ENCODE data around the gene SARNP. TPM values are rescaled to one million over a fixed set of nuclear protein-coding genes. Genes with fewer than 3 reads are reported as not detected.

Gene SARNP
- polyA plus RNA-seq, 3 donors from 2014 or later: 115 to 157 (median 132) TPM

DNA sequence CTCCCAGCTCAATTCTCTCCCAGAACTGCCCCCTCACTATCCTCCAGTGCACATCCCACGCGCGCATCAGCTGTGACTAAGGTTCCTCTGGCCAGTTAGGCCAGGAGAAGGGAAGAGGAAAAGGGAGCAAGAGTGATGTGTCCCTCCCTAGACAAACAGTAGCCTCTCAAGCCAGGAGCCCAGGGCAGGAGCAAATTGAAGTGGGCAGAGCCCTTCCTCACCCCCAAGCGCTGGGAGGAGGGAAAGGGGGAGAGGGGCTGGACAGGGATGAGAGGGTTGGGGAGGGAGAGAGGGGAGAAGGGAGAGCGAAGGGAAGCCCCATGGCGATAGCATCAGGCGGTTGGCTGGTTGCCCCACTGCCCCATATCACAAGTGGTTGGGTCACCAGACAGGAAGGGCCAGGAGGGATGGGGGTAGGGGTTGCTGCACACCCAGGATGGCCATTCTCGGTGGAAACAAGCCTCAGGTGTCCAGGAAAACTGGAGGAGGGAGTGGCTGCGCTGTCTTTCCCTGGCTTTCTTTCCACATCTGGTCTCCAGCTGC lies 89.8 kb downstream of the SARNP start:
- H3K4me3 Mint-ChIP-seq: peak overlapping the region; percentile 80 to 88 (median 86)
- H3K27me3 Mint-ChIP-seq (ENCODE audit: low read depth in 3 of 3): peaks cover 0 to 12% (median 5%) of the 10 kb centered on the region in 3 donors
- DNase-seq: no peak
- H3K4me1 Mint-ChIP-seq: peaks cover 61 to 70% of the 10 kb centered on the region in 2 donors
- H3K36me3 Mint-ChIP-seq: peaks cover 0 to 18% (median 4%) of the 10 kb centered on the region in 3 donors
- no peaks in the 10 kb centered on the region for H3K9me3 Mint-ChIP-seq
- H3K27ac Mint-ChIP-seq: peak overlapping the region; percentile 83 to 92 (median 88)

DNA sequence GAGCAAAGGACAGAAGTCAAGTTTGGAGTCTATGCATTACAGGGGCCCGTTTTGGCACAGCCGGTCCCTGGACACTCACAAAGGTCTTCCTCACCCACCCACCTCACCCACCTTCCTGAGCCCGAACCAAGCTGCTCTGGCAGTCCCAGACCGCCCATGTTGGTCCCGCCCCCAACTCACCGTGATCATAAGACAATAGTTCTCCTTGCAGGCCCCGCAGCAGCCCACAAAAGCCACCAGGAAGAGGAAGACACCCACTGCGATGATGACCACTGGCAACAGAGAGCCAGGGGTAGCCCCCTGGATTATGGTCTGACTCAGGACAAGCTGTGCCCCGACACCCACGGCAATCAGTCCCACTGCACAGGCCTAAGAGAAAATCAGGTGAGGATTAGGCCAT lies 90.6 kb downstream of the SARNP start:
- DNase-seq: no peak
- Mint-ChIP-seq H3K4me1 (peaks cover 54 to 62% of the 10 kb centered on the region in 2 donors), H3K9me3 (no peaks in the 10 kb centered on the region), H3K27me3 (ENCODE audit: low read depth in 3 of 3) (peaks cover 0 to 12% (median 5%) of the 10 kb centered on the region in 3 donors), H3K36me3 (peaks cover 0 to 18% (median 4%) of the 10 kb centered on the region in 3 donors), H3K27ac (peak overlapping the region; percentile 83 to 92 (median 88)), H3K4me3 (peak overlapping the region; percentile 80 to 88 (median 86))

GRCh38 chr12:55725556-55725955 lies 92.0 kb downstream of the SARNP start:
- peak overlapping the region in 5 of 6 donors; percentile 51 to 72 (median 63) for H3K27ac Mint-ChIP-seq
- H3K4me3 Mint-ChIP-seq: peak overlapping the region in 3 of 5 donors; percentile 3 to 27 (median 21)
- peaks cover 0 to 12% (median 5%) of the 10 kb centered on the region in 3 donors for H3K27me3 Mint-ChIP-seq (ENCODE audit: low read depth in 3 of 3)
- peaks cover 49 to 56% of the 10 kb centered on the region in 2 donors for H3K4me1 Mint-ChIP-seq
- H3K36me3 Mint-ChIP-seq: peaks cover 0 to 18% (median 4%) of the 10 kb centered on the region in 3 donors
- DNase-seq: no peak
- no peaks in the 10 kb centered on the region for H3K9me3 Mint-ChIP-seq

- Mint-ChIP-seq H3K4me1 (peaks cover 48 to 56% of the 10 kb centered on the region in 2 donors), H3K9me3 (no peaks in the 10 kb centered on the region), H3K36me3 (peaks cover 0 to 18% (median 4%) of the 10 kb centered on the region in 3 donors), H3K27ac (peak overlapping the region; percentile 51 to 84 (median 70)), H3K27me3 (ENCODE audit: low read depth in 3 of 3) (peaks cover 0 to 6% (median 5%) of the 10 kb centered on the region in 3 donors), H3K4me3 (no peak overlapping the region)
- DNase-seq: no peak
Observed at GRCh38 chr12:55724940-55725309, 92.6 kb downstream of the SARNP start.

- Mint-ChIP-seq H3K36me3 (peaks cover 0 to 18% (median 4%) of the 10 kb centered on the region in 3 donors), H3K9me3 (no peaks in the 10 kb centered on the region), H3K27ac (peak overlapping the region; percentile 31 to 84 (median 69)), H3K4me1 (peaks cover 44 to 55% of the 10 kb centered on the region in 2 donors), H3K27me3 (ENCODE audit: low read depth in 3 of 3) (peaks cover 0 to 5% (median 3%) of the 10 kb centered on the region in 3 donors), H3K4me3 (no peak overlapping the region)
- DNase-seq: peak; percentile 60 to 67 (median 62)
Observed at GRCh38 chr12:55724226-55724939, 93.1 kb downstream of the SARNP start.

GRCh38 chr12:55723516-55724225 lies 93.9 kb downstream of the SARNP start:
- Mint-ChIP-seq H3K9me3 (no peaks in the 10 kb centered on the region), H3K4me3 (no peak overlapping the region), H3K36me3 (peaks cover 0 to 18% (median 4%) of the 10 kb centered on the region in 3 donors), H3K27ac (peak overlapping the region in 4 of 6 donors; percentile 6 to 80 (median 44)), H3K4me1 (peaks cover 47 to 58% of the 10 kb centered on the region in 2 donors), H3K27me3 (ENCODE audit: low read depth in 3 of 3) (peaks cover 0 to 3% (median 3%) of the 10 kb centered on the region in 3 donors)
- no peak for DNase-seq

DNA sequence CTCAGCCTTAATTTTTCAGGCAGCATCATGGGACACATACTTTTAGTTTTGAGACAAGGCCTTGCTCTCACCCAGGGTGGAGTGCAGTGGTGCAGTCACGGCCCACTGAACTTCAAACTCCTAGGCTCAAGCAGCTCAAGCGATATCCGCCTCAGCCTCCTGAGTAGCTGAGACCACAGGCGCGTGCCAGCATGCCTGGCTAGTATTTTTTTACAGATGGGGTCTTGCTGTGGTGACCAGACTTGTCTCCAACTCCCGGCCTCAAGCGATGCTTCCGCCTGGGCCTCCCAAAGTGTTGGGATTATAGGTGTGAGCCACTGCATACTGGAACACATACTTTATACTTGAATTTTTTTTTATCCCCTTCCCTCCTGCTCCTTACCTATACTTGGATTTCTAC lies 94.6 kb downstream of the SARNP start:
- DNase-seq: no peak
- H3K36me3 Mint-ChIP-seq: peaks cover 0 to 18% (median 4%) of the 10 kb centered on the region in 3 donors
- no peak overlapping the region for H3K4me3 Mint-ChIP-seq
- peak overlapping the region in 1 of 6 donors; percentile 74 for H3K27ac Mint-ChIP-seq
- H3K9me3 Mint-ChIP-seq: no peaks in the 10 kb centered on the region
- H3K4me1 Mint-ChIP-seq: peaks cover 49 to 66% of the 10 kb centered on the region in 2 donors
- peaks cover 0 to 3% (median 3%) of the 10 kb centered on the region in 3 donors for H3K27me3 Mint-ChIP-seq (ENCODE audit: low read depth in 3 of 3)

DNA sequence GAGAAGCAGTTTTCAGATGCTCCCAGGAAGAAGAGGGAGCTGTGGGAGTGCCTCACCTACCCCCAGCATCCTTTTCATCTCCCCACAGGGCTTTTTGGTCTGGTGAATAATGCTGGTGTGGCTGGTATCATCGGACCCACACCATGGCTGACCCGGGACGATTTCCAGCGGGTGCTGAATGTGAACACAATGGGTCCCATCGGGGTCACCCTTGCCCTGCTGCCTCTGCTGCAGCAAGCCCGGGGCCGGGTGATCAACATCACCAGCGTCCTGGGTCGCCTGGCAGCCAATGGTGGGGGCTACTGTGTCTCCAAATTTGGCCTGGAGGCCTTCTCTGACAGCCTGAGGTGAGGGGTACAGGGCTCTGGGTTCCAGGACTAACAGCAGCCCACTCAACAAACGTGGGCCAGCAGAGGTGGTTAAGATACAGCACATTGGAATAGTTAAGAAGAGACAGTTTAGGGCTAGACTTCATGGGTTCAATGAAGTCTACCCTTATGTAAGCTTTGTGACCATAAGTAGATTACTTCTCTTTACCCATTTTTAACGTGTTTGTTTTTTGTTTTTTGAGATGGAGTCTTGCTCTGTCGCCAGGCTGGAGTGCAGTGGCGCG lies 95.8 kb downstream of the SARNP start:
- Mint-ChIP-seq H3K36me3 (peaks cover 0 to 15% (median 2%) of the 10 kb centered on the region in 3 donors), H3K4me3 (no peak overlapping the region), H3K9me3 (no peaks in the 10 kb centered on the region), H3K27ac (peak overlapping the region in 1 of 6 donors; percentile 72), H3K4me1 (peaks cover 48 to 66% of the 10 kb centered on the region in 2 donors), H3K27me3 (ENCODE audit: low read depth in 3 of 3) (peaks cover 3 to 5% (median 3%) of the 10 kb centered on the region in 3 donors)
- DNase-seq: no peak

- Mint-ChIP-seq H3K4me1 (peaks cover 47 to 65% of the 10 kb centered on the region in 2 donors), H3K9me3 (no peaks in the 10 kb centered on the region), H3K36me3 (peaks cover 0 to 12% (median 0%) of the 10 kb centered on the region in 3 donors), H3K4me3 (peak overlapping the region in 2 of 5 donors; percentile 30 to 74), H3K27me3 (ENCODE audit: low read depth in 3 of 3) (peaks cover 8 to 12% (median 10%) of the 10 kb centered on the region in 3 donors), H3K27ac (peak overlapping the region in 4 of 6 donors; percentile 39 to 72 (median 52))
- DNase-seq: peak; percentile 28 to 75 (median 48)
Observed at GRCh38 chr12:55720894-55721444, 96.6 kb downstream of the SARNP start.

- peaks cover 11 to 18% (median 15%) of the 10 kb centered on the region in 3 donors for H3K27me3 Mint-ChIP-seq (ENCODE audit: low read depth in 3 of 3)
- peaks cover 49 to 65% of the 10 kb centered on the region in 2 donors for H3K4me1 Mint-ChIP-seq
- H3K27ac Mint-ChIP-seq: peak within 1 kb of the TSS in 4 of 6 donors; percentile 39 to 72 (median 64)
- H3K4me3 Mint-ChIP-seq: peak within 1 kb of the TSS in 3 of 5 donors; percentile 30 to 74 (median 33)
- no peak for DNase-seq
- H3K36me3 Mint-ChIP-seq: peaks cover 0 to 7% (median 0%) of the 10 kb centered on the region in 3 donors
- no peaks in the 10 kb centered on the region for H3K9me3 Mint-ChIP-seq
Observed at GRCh38 chr12:55720071-55720564, 97.4 kb downstream of the SARNP start, which contains the start of gene RDH5. Gene RDH5, plus strand, starts transcription at chr12:55720393. Its CDS starts 792 bp downstream, at chr12:55721185.

GRCh38 chr12:55719371-55719770 lies 98.2 kb downstream of the SARNP start:
- Mint-ChIP-seq H3K4me3 (peak overlapping the region in 1 of 5 donors; percentile 33), H3K27me3 (ENCODE audit: low read depth in 3 of 3) (peaks cover 11 to 21% (median 15%) of the 10 kb centered on the region in 3 donors), H3K4me1 (peaks cover 43 to 60% of the 10 kb centered on the region in 2 donors), H3K36me3 (peaks cover 0 to under 1% (median 0%) of the 10 kb centered on the region in 3 donors), H3K9me3 (no peaks in the 10 kb centered on the region), H3K27ac (peak overlapping the region in 1 of 6 donors; percentile 28)
- no peak for DNase-seq

- no peaks in the 10 kb centered on the region for H3K36me3 Mint-ChIP-seq
- peaks cover 11 to 19% (median 15%) of the 10 kb centered on the region in 3 donors for H3K27me3 Mint-ChIP-seq (ENCODE audit: low read depth in 3 of 3)
- peak overlapping the region in 1 of 6 donors; percentile 22 for H3K27ac Mint-ChIP-seq
- H3K4me1 Mint-ChIP-seq: peaks cover 43 to 58% of the 10 kb centered on the region in 2 donors
- no peak for DNase-seq
- H3K4me3 Mint-ChIP-seq: no peak overlapping the region
- no peaks in the 10 kb centered on the region for H3K9me3 Mint-ChIP-seq
Observed at GRCh38 chr12:55718624-55719275, 98.8 kb downstream of the SARNP start.
